Heart right ventricle (tissue), 16 donors: Measurements from ENCODE around the gene RYR3. TPM values are rescaled to one million over a fixed set of nuclear protein-coding genes. Genes with fewer than 3 reads are reported as not detected.

ENCODE experiments used
- ATAC-seq, 8 donors: fragments of 200-7000 bp; cut with Tn5 transposase; one replicate each; pipeline ENCODE4 v1.9.1; 2020; ENCODE audit warnings: mild to moderate bottlenecking in 8 of 8, moderate library complexity in 8 of 8, moderate number of reproducible peaks in 1 of 8
- DNase-seq, 2 donors: peaks; one replicate each; pipeline ENCODE4 v3.0.0-alpha.2; 2020
- H3K27ac ChIP-seq, 10 donors: fragments of 200-600 bp; sonication (generic) in 2 of 10; one replicate each; pipeline versions ENCODE4 v1.5.0 to v1.8.0; 2020 to 2022; ENCODE audit warnings: mild to moderate bottlenecking in 3 of 10
- H3K27me3 ChIP-seq, 7 donors: fragments of 200-600 bp; one replicate each; pipeline ENCODE4 v1.8.0; 2021 to 2022; ENCODE audit warnings: mild to moderate bottlenecking in 2 of 7
- H3K36me3 ChIP-seq, 9 donors: fragments of 200-600 bp; sonication (generic) in 1 of 9; one replicate each; pipeline versions ENCODE4 v1.5.0 to v1.8.0; 2020 to 2022; ENCODE audit warnings: mild to moderate bottlenecking in 2 of 9
- H3K4me1 ChIP-seq, 9 donors: fragments of 200-600 bp; sonication (generic) in 1 of 9; one replicate each; pipeline versions ENCODE4 v1.5.0 to v1.8.0; 2020 to 2022; ENCODE audit warnings: mild to moderate bottlenecking in 4 of 9
- H3K4me3 ChIP-seq, 10 donors: fragments of 200-600 bp; sonication (generic) in 2 of 10; one replicate each; pipeline versions ENCODE4 v1.5.0 to v1.8.0; 2020 to 2022; ENCODE audit warnings: mild to moderate bottlenecking in 7 of 10, moderate library complexity in 2 of 10
- H3K9me3 ChIP-seq, 11 donors: fragments of 200-600 bp in 10 of 11; sonication (generic) in 2 of 11; one replicate each; pipeline versions ENCODE4 v1.5.0 to v1.8.0; 2013 to 2022; ENCODE audit warnings: mild to moderate bottlenecking in 2 of 11, control low read depth in 1 of 11, moderate library complexity in 1 of 11
- CTCF ChIP-seq, 9 donors: fragments of 200-600 bp; sonication (generic) in 2 of 9; IDR thresholded peaks; one replicate each; pipeline versions ENCODE4 v1.5.0 to v1.8.0; 2021 to 2022; ENCODE audit warnings: antibody characterized with exemption in 9 of 9, mild to moderate bottlenecking in 5 of 9, moderate library complexity in 1 of 9
- WGBS, 2 donors: extraction: QIAGEN DNeasy Blood & Tissue Kit; methylation state at CpG; one replicate each; pipeline ENCODE4 v1.1.7; 2013; ENCODE audit warnings: inconsistent platforms in 1 of 2; 5-methylcytosine and 5-hydroxymethylcytosine counted together
- intact Hi-C, 10 donors: fragments of 100-400 bp; cut with DNase I; formaldehyde crosslinking; loops; one replicate each; pipeline versions ENCODE4 v1.11.1 to v1.14.2; 2022
- polyA plus RNA-seq, 2 donors: library from polyadenylated mRNA; stranded (reverse); fragments of 200-250 nt; gene quantifications; one replicate each; pipeline ENCODE4 v1.2.3, GENCODE V29; 2013
- total RNA-seq, 10 donors: library from RNA; stranded (reverse); fragmentation: NEBNext Ultra II Directional in 3 of 10; extraction: Animal tissue kit (Norgen Biotek cat#: 25700) in 3 of 10; gene quantifications; one replicate each; pipeline versions ENCODE4 v1.2.1 to v1.2.4, GENCODE V29; 2021 to 2023
- donor health status: Arrhythmogenic right ventricular cardiomyopathy.
- donor health status: ischemic (EF 13 %, LVEDD 7.1; RV severe dilation, severe dysfunction).
- donor health status: healthy with polysubstance abuse.
- donor health status: DM: no; HTN: yes; CAD: no.
- donor health status: DM: no; HTN: no; CAD: no.
- donor health status: ischemic (EF 25% LVEDD 6.9; RV normal size, moderate dysfunction).
- donor health status: ischemic (EF 25% LVEDD 5.7; RV mildly dilated, moderate dysfunction).
- donor health status: healthy.
- donor health status: DM: yes; HTN: yes; CAD: no.
- donor health status: Ischemic cardiomyopathy.
- donor health status: ischemic (EF 35%, LVEDD 5.7; RV mildly dilated, moderate dysfunction).
- donor health status: nonischemic (EF 11% LVEDD 7.7; RV severe dilation, severe dysfunction).
- donor health status: DM: yes; HTN: yes; CAD: no.
- donor health status: PGD.
- donor health status: ischemic (EF 29% LVEDD 5.4; RV normal size, mild dysfunction).
- donor health status: nonischemic (EF 23%, LVEDD 6.1; RV moderate dilation, normal function).

Gene RYR3
- total and polyA plus RNA-seq, 12 donors = 0.02 to 1.00 (median 0.13) TPM; not detected in 2

GRCh38 chr15:33680336-33680735, 369.6 kb downstream of the RYR3 start:
- ATAC-seq = no peak

DNA sequence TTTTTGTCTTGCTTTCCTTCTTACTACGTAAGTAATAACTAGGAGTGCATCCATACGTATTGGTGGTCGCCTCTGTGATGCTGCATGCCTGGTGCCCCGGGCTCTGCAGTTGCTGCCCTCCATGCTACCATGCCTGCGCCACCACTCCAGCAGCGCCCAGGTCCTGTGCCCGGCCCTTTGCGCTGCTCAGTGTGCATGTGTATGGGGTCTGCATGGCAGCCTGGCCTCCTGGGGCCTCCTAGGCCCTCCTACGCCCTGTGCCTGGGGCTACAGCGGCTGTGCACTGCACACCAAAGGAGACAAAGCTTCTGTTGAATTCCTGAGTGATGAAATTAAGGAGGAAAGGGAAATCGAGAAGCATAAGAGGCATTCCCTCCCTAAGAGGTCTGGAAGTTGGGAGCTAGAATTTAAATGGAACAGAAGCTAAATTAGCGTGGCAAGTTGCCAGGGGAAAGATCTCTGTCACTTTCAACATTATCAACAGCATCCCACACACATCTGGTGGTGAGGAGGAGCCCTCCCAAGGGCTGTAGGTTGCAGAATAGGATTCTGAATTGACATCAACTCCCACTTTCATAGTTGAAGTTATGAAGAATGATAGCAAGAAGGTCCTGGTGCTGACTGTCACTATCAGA, 382.5 kb downstream of the RYR3 start:
- 68 to 76% methylated on average over 12 of the region's 12 CpGs for WGBS, 2 donors
- intact Hi-C loops = loop anchor here in 4 of 10 donors (10.0 kb wide), 4 partner anchors 48 to 608 kb away; no protein-coding TSS in a partner anchor
- H3K4me1 ChIP-seq = no peaks in the 10 kb centered on the region

More at GRCh38 chr15:33680336-33680735, 369.6 kb downstream of the RYR3 start:
- Histone ChIP-seq H3K36me3 (no peaks in the 10 kb centered on the region), H3K4me1 (no peaks in the 10 kb centered on the region), H3K9me3 (no peaks in the 10 kb centered on the region), H3K27me3 (peaks cover 0 to 44% (median 9%) of the 10 kb centered on the region in 7 donors), H3K4me3 (no peak overlapping the region), H3K27ac (no peak overlapping the region)
- intact Hi-C loops = no loop called here
- 67 to 74% methylated on average over 5 of the region's 5 CpGs for WGBS, 2 donors
- TF ChIP-seq CTCF (IDR thresholded peaks at IDR 0.05) = no peak
- DNase-seq = no peak

GRCh38 chr15:33698126-33698525, 387.4 kb downstream of the RYR3 start:
- Histone ChIP-seq H3K9me3 (no peaks in the 10 kb centered on the region), H3K27ac (no peak overlapping the region), H3K36me3 (no peaks in the 10 kb centered on the region), H3K4me1 (peaks cover 0 to 5% (median 0%) of the 10 kb centered on the region in 9 donors), H3K27me3 (peaks cover 0 to 31% (median 12%) of the 10 kb centered on the region in 7 donors), H3K4me3 (no peak overlapping the region)
- DNase-seq = no peak
- no peak for ATAC-seq
- no peak for TF ChIP-seq CTCF (IDR thresholded peaks at IDR 0.05)
- 54 to 64% methylated on average over 6 of the region's 6 CpGs for WGBS, 2 donors
- intact Hi-C loops = loop anchor here in 6 of 10 donors (5.0 to 10.0 kb wide), 6 partner anchors 53 to 613 kb away; no protein-coding TSS in a partner anchor

More for the DNA sequence above, 382.5 kb downstream of the RYR3 start:
- H3K9me3 ChIP-seq = no peaks in the 10 kb centered on the region
- H3K27ac ChIP-seq = no peak overlapping the region
- no peak for DNase-seq
- no peak overlapping the region for H3K4me3 ChIP-seq
- ATAC-seq = no peak
- no peaks in the 10 kb centered on the region for H3K36me3 ChIP-seq
- TF ChIP-seq CTCF (IDR thresholded peaks at IDR 0.05) = no peak
- peaks cover 0 to 21% (median 9%) of the 10 kb centered on the region in 7 donors for H3K27me3 ChIP-seq

- no peak for TF ChIP-seq CTCF (IDR thresholded peaks at IDR 0.05)
- no peak for DNase-seq
- Histone ChIP-seq H3K27ac (no peak overlapping the region), H3K27me3 (peaks cover 0 to 31% (median 12%) of the 10 kb centered on the region in 7 donors), H3K4me1 (peaks cover 0 to 5% (median 0%) of the 10 kb centered on the region in 9 donors), H3K4me3 (no peak overlapping the region), H3K9me3 (no peaks in the 10 kb centered on the region), H3K36me3 (no peaks in the 10 kb centered on the region)
- 78 to 85% methylated on average over 2 of the region's 2 CpGs for WGBS, 2 donors
- intact Hi-C loops = loop anchor here in 6 of 10 donors (5.0 to 10.0 kb wide), 6 partner anchors 54 to 614 kb away; no protein-coding TSS in a partner anchor
- no peak for ATAC-seq
Measured at GRCh38 chr15:33699145-33699544, 388.4 kb downstream of the RYR3 start.
